ENCODE results near the gene ATG2B. TPM values are rescaled to one million over a fixed set of nuclear protein-coding genes. Genes with fewer than 3 reads are reported as not detected.

ATG2B gene
- total and polyA plus RNA-seq, 3 donors from 2014 or later, result 42.7 to 74.9 (median 44.8) TPM

- intact Hi-C loops (cut with DNase I; ENCODE audit: low total_unique reads), result no loop called here
- Histone ChIP-seq H3K36me3 (ENCODE audit: low read depth, missing control alignments) (no peaks in the 10 kb centered on the region), H3K4me1 (no peaks in the 10 kb centered on the region), H3K9me3 (no peaks in the 10 kb centered on the region), H3K4me3 (no peak overlapping the region), H3K27me3 (no peaks in the 10 kb centered on the region), H3K27ac (no peak overlapping the region)
- 51 to 65% methylated on average over 2 to 3 of the region's 3 CpGs for WGBS, 2 donors
- TF ChIP-seq, protein P1, sequence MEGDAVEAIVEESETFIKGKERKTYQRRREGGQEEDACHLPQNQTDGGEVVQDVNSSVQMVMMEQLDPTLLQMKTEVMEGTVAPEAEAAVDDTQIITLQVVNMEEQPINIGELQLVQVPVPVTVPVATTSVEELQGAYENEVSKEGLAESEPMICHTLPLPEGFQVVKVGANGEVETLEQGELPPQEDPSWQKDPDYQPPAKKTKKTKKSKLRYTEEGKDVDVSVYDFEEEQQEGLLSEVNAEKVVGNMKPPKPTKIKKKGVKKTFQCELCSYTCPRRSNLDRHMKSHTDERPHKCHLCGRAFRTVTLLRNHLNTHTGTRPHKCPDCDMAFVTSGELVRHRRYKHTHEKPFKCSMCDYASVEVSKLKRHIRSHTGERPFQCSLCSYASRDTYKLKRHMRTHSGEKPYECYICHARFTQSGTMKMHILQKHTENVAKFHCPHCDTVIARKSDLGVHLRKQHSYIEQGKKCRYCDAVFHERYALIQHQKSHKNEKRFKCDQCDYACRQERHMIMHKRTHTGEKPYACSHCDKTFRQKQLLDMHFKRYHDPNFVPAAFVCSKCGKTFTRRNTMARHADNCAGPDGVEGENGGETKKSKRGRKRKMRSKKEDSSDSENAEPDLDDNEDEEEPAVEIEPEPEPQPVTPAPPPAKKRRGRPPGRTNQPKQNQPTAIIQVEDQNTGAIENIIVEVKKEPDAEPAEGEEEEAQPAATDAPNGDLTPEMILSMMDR (IDR thresholded peaks at IDR 0.05), result no peak
- TF ChIP-seq POLR2A (IDR thresholded peaks at IDR 0.05), result no peak
- DNase-seq, result no peak
Observed at GRCh38 chr14:96407935-96408570, 44.9 kb upstream of the ATG2B start.

GRCh38 chr14:96405677-96406076, 42.5 kb upstream of the ATG2B start:
- DNase-seq, result no peak
- TF ChIP-seq POLR2A (IDR thresholded peaks at IDR 0.05), result no peak
- TF ChIP-seq, protein P1 (IDR thresholded peaks at IDR 0.05), result no peak
- Histone ChIP-seq H3K4me1 (no peaks in the 10 kb centered on the region), H3K27me3 (no peaks in the 10 kb centered on the region), H3K27ac (no peak overlapping the region), H3K9me3 (no peaks in the 10 kb centered on the region), H3K4me3 (no peak overlapping the region), H3K36me3 (ENCODE audit: low read depth, missing control alignments) (no peaks in the 10 kb centered on the region)
- 58 to 75% methylated on average over 1 of the region's 1 CpG for WGBS, 2 donors
- intact Hi-C loops (cut with DNase I; ENCODE audit: low total_unique reads), result no loop called here

DNA sequence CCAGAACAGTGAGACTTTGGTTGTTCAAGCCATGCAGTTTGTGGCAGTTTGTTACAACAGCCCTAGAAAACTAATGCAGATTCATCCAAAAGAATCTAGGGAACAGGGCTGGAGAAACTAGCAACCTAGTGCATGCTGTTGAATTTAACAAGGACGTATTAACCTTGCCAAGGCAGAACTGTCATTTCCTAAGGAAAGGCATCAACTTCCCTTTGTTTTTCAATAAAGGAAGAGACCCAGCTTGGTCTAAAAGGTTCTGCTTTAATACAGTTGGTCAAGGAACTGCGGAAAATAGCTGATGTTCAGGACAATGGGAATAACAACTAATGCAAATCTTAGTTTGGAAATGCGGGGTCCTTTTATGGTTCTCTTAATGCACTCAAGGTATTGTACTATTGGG, 40.3 kb upstream of the ATG2B start:
- no peak overlapping the region for H3K4me3 ChIP-seq
- H3K9me3 ChIP-seq, result no peaks in the 10 kb centered on the region
- H3K4me1 ChIP-seq, result no peaks in the 10 kb centered on the region
- no peaks in the 10 kb centered on the region for H3K27me3 ChIP-seq
- no peak overlapping the region for H3K27ac ChIP-seq
- WGBS, 2 donors, result 71 to 79% methylated on average over 3 of the region's 3 CpGs
- intact Hi-C loops (cut with DNase I; ENCODE audit: low total_unique reads), result no loop called here
- DNase-seq, result no peak
- no peak for TF ChIP-seq POLR2A (IDR thresholded peaks at IDR 0.05)
- TF ChIP-seq, protein P1 (IDR thresholded peaks at IDR 0.05), result no peak
- H3K36me3 ChIP-seq (ENCODE audit: low read depth, missing control alignments), result no peaks in the 10 kb centered on the region

GRCh38 chr14:96400495-96400894, 37.4 kb upstream of the ATG2B start:
- Histone ChIP-seq H3K27me3 (no peaks in the 10 kb centered on the region), H3K36me3 (ENCODE audit: low read depth, missing control alignments) (no peaks in the 10 kb centered on the region), H3K27ac (no peak overlapping the region), H3K4me3 (no peak overlapping the region), H3K9me3 (no peaks in the 10 kb centered on the region), H3K4me1 (no peaks in the 10 kb centered on the region)
- DNase-seq, result no peak
- no peak for TF ChIP-seq POLR2A (IDR thresholded peaks at IDR 0.05)
- TF ChIP-seq, protein P1 (IDR thresholded peaks at IDR 0.05), result no peak
- 67 to 90% methylated on average over 5 of the region's 5 CpGs for WGBS, 2 donors
- intact Hi-C loops (cut with DNase I; ENCODE audit: low total_unique reads), result no loop called here

GRCh38 chr14:96399405-96399804, 36.3 kb upstream of the ATG2B start:
- Histone ChIP-seq H3K36me3 (ENCODE audit: low read depth, missing control alignments) (no peaks in the 10 kb centered on the region), H3K9me3 (no peaks in the 10 kb centered on the region), H3K4me1 (no peaks in the 10 kb centered on the region), H3K4me3 (no peak overlapping the region), H3K27ac (no peak overlapping the region), H3K27me3 (no peaks in the 10 kb centered on the region)
- DNase-seq, result no peak
- 80% methylated on average over 9 of the region's 9 CpGs for WGBS, 2 donors
- intact Hi-C loops (cut with DNase I; ENCODE audit: low total_unique reads), result no loop called here
- no peak for TF ChIP-seq POLR2A (IDR thresholded peaks at IDR 0.05)
- TF ChIP-seq, protein P1 (IDR thresholded peaks at IDR 0.05), result no peak
